ENCODE measurements around the gene CCNY.
"Not testable (repeated sequence)": the region's sequence is repeated elsewhere in the genome, so short reads cannot be mapped to it uniquely, and the experiment has no call there.

The CCNY gene

DNA sequence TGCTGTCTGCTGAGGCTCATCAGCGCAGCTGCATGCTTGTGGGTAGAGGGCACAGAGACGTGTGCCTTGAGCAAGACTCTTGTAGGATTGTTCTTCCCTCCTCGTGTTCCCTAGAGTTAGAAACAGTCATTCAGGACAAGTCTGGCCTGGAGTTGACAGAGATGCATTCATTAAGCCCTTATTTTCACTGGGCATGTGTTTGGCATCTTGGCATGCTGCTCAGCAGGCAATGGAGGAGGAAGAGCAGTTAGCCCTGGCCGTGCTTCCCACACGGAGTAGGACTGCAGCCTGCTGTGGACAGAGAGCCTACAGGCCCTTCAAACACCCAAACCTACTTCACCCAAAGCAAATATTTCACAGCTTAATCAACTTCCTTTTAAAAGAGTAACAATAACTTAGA is 195.8 kb downstream of the CCNY start:
- no peaks in the 10 kb centered on the region for H4K20me1 ChIP-seq (ENCODE audit: insufficient read depth)
- no peaks in the 10 kb centered on the region for H3K27me3 ChIP-seq (ENCODE audit: insufficient read depth, low read depth)
- TF ChIP-seq, protein P1, sequence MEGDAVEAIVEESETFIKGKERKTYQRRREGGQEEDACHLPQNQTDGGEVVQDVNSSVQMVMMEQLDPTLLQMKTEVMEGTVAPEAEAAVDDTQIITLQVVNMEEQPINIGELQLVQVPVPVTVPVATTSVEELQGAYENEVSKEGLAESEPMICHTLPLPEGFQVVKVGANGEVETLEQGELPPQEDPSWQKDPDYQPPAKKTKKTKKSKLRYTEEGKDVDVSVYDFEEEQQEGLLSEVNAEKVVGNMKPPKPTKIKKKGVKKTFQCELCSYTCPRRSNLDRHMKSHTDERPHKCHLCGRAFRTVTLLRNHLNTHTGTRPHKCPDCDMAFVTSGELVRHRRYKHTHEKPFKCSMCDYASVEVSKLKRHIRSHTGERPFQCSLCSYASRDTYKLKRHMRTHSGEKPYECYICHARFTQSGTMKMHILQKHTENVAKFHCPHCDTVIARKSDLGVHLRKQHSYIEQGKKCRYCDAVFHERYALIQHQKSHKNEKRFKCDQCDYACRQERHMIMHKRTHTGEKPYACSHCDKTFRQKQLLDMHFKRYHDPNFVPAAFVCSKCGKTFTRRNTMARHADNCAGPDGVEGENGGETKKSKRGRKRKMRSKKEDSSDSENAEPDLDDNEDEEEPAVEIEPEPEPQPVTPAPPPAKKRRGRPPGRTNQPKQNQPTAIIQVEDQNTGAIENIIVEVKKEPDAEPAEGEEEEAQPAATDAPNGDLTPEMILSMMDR (conservative IDR thresholded peaks at IDR 0.05; ENCODE audit: low read depth, low read length), result no peak
- H3K4me2 ChIP-seq, result no peak overlapping the region
- no peak overlapping the region for H3K4me3 ChIP-seq (IDR thresholded peaks at IDR 0.05; ENCODE audit: insufficient read depth, low read depth, low read length)
- no peaks in the 10 kb centered on the region for H3K36me3 ChIP-seq (ENCODE audit: insufficient read depth)
- no peaks in the 10 kb centered on the region for H3K79me2 ChIP-seq (ENCODE audit: insufficient read depth, low read depth)
- no peak overlapping the region for H3K27ac ChIP-seq
- no peak overlapping the region for H3K9ac ChIP-seq
- H2AFZ ChIP-seq (ENCODE audit: low read depth), result no peak overlapping the region
- H3K4me1 ChIP-seq (ENCODE audit: low read depth, poor library complexity, severe bottlenecking), result no peaks in the 10 kb centered on the region

- no peak overlapping the region for H3K4me2 ChIP-seq
- H3K4me3 ChIP-seq (IDR thresholded peaks at IDR 0.05; ENCODE audit: insufficient read depth, low read depth, low read length), result no peak overlapping the region
- H4K20me1 ChIP-seq (ENCODE audit: insufficient read depth), result no peaks in the 10 kb centered on the region
- no peaks in the 10 kb centered on the region for H3K4me1 ChIP-seq (ENCODE audit: low read depth, poor library complexity, severe bottlenecking)
- no peaks in the 10 kb centered on the region for H3K36me3 ChIP-seq (ENCODE audit: insufficient read depth)
- no peaks in the 10 kb centered on the region for H3K79me2 ChIP-seq (ENCODE audit: insufficient read depth, low read depth)
- TF ChIP-seq, protein P1 (conservative IDR thresholded peaks at IDR 0.05; ENCODE audit: low read depth, low read length), result no peak
- no peaks in the 10 kb centered on the region for H3K27me3 ChIP-seq (ENCODE audit: insufficient read depth, low read depth)
- no peak overlapping the region for H2AFZ ChIP-seq (ENCODE audit: low read depth)
- no peak overlapping the region for H3K27ac ChIP-seq
- no peak overlapping the region for H3K9ac ChIP-seq
These were observed 197.3 kb downstream of the CCNY start for GRCh38 chr10:35533565-35533964.

- TF ChIP-seq, protein P1 (conservative IDR thresholded peaks at IDR 0.05; ENCODE audit: low read depth, low read length), result no peak
- no peak overlapping the region for H3K4me3 ChIP-seq (IDR thresholded peaks at IDR 0.05; ENCODE audit: insufficient read depth, low read depth, low read length)
These were observed 198.8 kb downstream of the CCNY start for GRCh38 chr10:35535136-35535535.

DNA sequence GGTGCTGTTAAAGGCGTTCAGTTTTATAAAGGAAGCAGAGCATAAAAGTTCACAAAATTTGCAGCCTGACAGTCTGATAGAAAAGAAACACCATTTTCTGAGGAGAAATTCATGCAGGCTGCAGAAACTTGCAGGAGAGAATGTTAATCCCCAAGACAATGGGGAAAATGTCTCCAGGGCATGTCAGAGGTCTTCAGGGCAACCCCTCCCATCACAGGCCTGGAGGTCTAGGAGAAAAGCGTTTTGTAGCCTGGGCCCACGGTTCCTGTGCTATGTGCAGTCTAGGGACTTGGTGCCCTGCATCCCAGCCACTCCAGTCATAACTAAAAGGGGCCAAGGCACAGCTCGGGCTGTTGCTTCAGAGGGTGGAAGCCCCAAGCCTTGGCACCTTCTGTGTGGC is 200.5 kb downstream of the CCNY start:
- Histone ChIP-seq H4K20me1 (ENCODE audit: insufficient read depth) (no peaks in the 10 kb centered on the region), H3K4me1 (ENCODE audit: low read depth, poor library complexity, severe bottlenecking) (no peaks in the 10 kb centered on the region), H3K79me2 (ENCODE audit: insufficient read depth, low read depth) (no peaks in the 10 kb centered on the region)

More at GRCh38 chr10:35535136-35535535, 198.8 kb downstream of the CCNY start:
- Histone ChIP-seq H4K20me1 (ENCODE audit: insufficient read depth) (no peaks in the 10 kb centered on the region), H3K27me3 (ENCODE audit: insufficient read depth, low read depth) (no peaks in the 10 kb centered on the region), H2AFZ (ENCODE audit: low read depth) (no peak overlapping the region), H3K9ac (no peak overlapping the region), H3K79me2 (ENCODE audit: insufficient read depth, low read depth) (no peaks in the 10 kb centered on the region), H3K36me3 (ENCODE audit: insufficient read depth) (no peaks in the 10 kb centered on the region), H3K27ac (no peak overlapping the region), H3K4me2 (no peak overlapping the region), H3K4me1 (ENCODE audit: low read depth, poor library complexity, severe bottlenecking) (no peaks in the 10 kb centered on the region)

GRCh38 chr10:35537925-35538324 is 201.6 kb downstream of the CCNY start:
- H3K4me2 ChIP-seq; H4K20me1 ChIP-seq (ENCODE audit: insufficient read depth); H3K27ac ChIP-seq; H3K4me1 ChIP-seq (ENCODE audit: low read depth, poor library complexity, severe bottlenecking); H3K27me3 ChIP-seq (ENCODE audit: insufficient read depth, low read depth); H3K36me3 ChIP-seq (ENCODE audit: insufficient read depth); H2AFZ ChIP-seq (ENCODE audit: low read depth); H3K79me2 ChIP-seq (ENCODE audit: insufficient read depth, low read depth); H3K9ac ChIP-seq; H3K4me3 ChIP-seq (IDR thresholded peaks at IDR 0.05; ENCODE audit: insufficient read depth, low read depth, low read length): not testable (repeated sequence)

More for the DNA sequence above, 200.5 kb downstream of the CCNY start:
- Histone ChIP-seq H3K27me3 (ENCODE audit: insufficient read depth, low read depth) (no peaks in the 10 kb centered on the region), H3K4me2 (no peak overlapping the region), H3K9ac (no peak overlapping the region), H3K27ac (no peak overlapping the region), H3K36me3 (ENCODE audit: insufficient read depth) (no peaks in the 10 kb centered on the region), H2AFZ (ENCODE audit: low read depth) (no peak overlapping the region), H3K4me3 (IDR thresholded peaks at IDR 0.05; ENCODE audit: insufficient read depth, low read depth, low read length) (no peak overlapping the region)
- TF ChIP-seq, protein P1 (conservative IDR thresholded peaks at IDR 0.05; ENCODE audit: low read depth, low read length), result no peak

Measured in KMS-11 (cell line).